ENCODE results near the gene PPP1R13B. TPM values are rescaled to one million over a fixed set of nuclear protein-coding genes. Genes with fewer than 3 reads are reported as not detected.

Gene PPP1R13B
- total RNA-seq, 1 experiment from 2014 or later = 19.0 TPM

GRCh38 chr14:103746701-103747100, 100.7 kb downstream of the PPP1R13B start:
- in situ Hi-C loops (cut with HindIII; ENCODE audit: low pct_unique_long_range_greater_than_20kb, low sequenced_read_pairs) (no loop called here), intact Hi-C loops (cut with micrococcal nuclease; ENCODE audit: unreplicated experiment) (no loop called here)
- Histone ChIP-seq H3K27ac (ENCODE audit: low read length) (no peak overlapping the region), H3K4me1 (ENCODE audit: control insufficient read depth, insufficient read depth, low read length) (no peaks in the 10 kb centered on the region), H3K27me3 (ENCODE audit: control insufficient read depth, insufficient read depth, low read length) (no peaks in the 10 kb centered on the region), H3K4me3 (ENCODE audit: low read depth in 2 of 2, low read length in 2 of 2) (no peak overlapping the region), H3K9me3 (ENCODE audit: control insufficient read depth, insufficient read depth, low read depth, low read length) (no peaks in the 10 kb centered on the region), H3K36me3 (ENCODE audit: control insufficient read depth, insufficient read depth, low read length) (no peaks in the 10 kb centered on the region)
- ChIA-PET CTCF (no interaction called here), POLR2A (no interaction called here)
- no peak for ATAC-seq
- no peak for DNase-seq (ENCODE audit: low read depth, low spot score)
- TF ChIP-seq POLR2AphosphoS5 (IDR thresholded peaks at IDR 0.05; ENCODE audit: low read depth, low read length) = no peak
- TF ChIP-seq TCF7L2 (IDR thresholded peaks at IDR 0.05; ENCODE audit: low read depth, low read length) = no peak
- TF ChIP-seq CTCF (IDR thresholded peaks at IDR 0.05) = no peak
- no peak for TF ChIP-seq REST (IDR thresholded peaks at IDR 0.05; ENCODE audit: insufficient read depth in 1 of 2, low read depth in 2 of 2, low read length in 1 of 2)
- BruUV-seq (replicated peaks) = no TSS peak

GRCh38 chr14:103745424-103745823, 102.0 kb downstream of the PPP1R13B start:
- DNase-seq (ENCODE audit: low read depth, low spot score) (no peak), ATAC-seq (no peak)
- Histone ChIP-seq H3K27ac (ENCODE audit: low read length) (no peak overlapping the region), H3K9me3 (ENCODE audit: control insufficient read depth, insufficient read depth, low read depth, low read length) (no peaks in the 10 kb centered on the region), H3K27me3 (ENCODE audit: control insufficient read depth, insufficient read depth, low read length) (no peaks in the 10 kb centered on the region), H3K4me1 (ENCODE audit: control insufficient read depth, insufficient read depth, low read length) (no peaks in the 10 kb centered on the region), H3K4me3 (ENCODE audit: low read depth in 2 of 2, low read length in 2 of 2) (no peak overlapping the region), H3K36me3 (ENCODE audit: control insufficient read depth, insufficient read depth, low read length) (no peaks in the 10 kb centered on the region)
- CTCF ChIA-PET = no interaction called here
- POLR2A ChIA-PET = no interaction called here
- BruUV-seq (replicated peaks) = no TSS peak
- intact Hi-C loops (cut with micrococcal nuclease; ENCODE audit: unreplicated experiment) (no loop called here), in situ Hi-C loops (cut with HindIII; ENCODE audit: low pct_unique_long_range_greater_than_20kb, low sequenced_read_pairs) (no loop called here)
- TF ChIP-seq REST (IDR thresholded peaks at IDR 0.05; ENCODE audit: insufficient read depth in 1 of 2, low read depth in 2 of 2, low read length in 1 of 2) (no peak), TCF7L2 (IDR thresholded peaks at IDR 0.05; ENCODE audit: low read depth, low read length) (no peak), CTCF (IDR thresholded peaks at IDR 0.05) (no peak), POLR2AphosphoS5 (IDR thresholded peaks at IDR 0.05; ENCODE audit: low read depth, low read length) (no peak), SIN3A (IDR thresholded peaks at IDR 0.05; ENCODE audit: borderline replicate concordance, insufficient read depth, low read depth, low read length) (no peak)
